GM23248 (cell line): ENCODE results near the gene USP2. TPM values are rescaled to one million over a fixed set of nuclear protein-coding genes. Genes with fewer than 3 reads are reported as not detected.

Experiments
- DNase-seq: peaks from one replicate; pipeline ENCODE4 v3.0.0-alpha.2; 2015
- H2AFZ ChIP-seq: fragments of 200-600 bp; sonication (generic); 2 replicates; pipeline ENCODE4 v1.6.1; 2016; ENCODE audit warnings: antibody characterized with exemption
- H3F3A ChIP-seq: fragments of 200-600 bp; sonication (generic); 2 replicates; pipeline ENCODE4 v1.6.1; 2016; ENCODE audit warnings: mild to moderate bottlenecking, antibody characterized with exemption, mixed run types; ENCODE audit not compliant: insufficient read depth
- H3K27ac ChIP-seq: fragments of 200-600 bp; sonication (generic); 2 replicates; pipeline ENCODE4 v1.5.1; 2016; ENCODE audit warnings: mild to moderate bottlenecking
- H3K27me3 ChIP-seq: fragments of 200-600 bp; sonication (generic); replicated peaks from 2 replicates; pipeline ENCODE4 v1.6.1; 2016; ENCODE audit warnings: mild to moderate bottlenecking; ENCODE audit not compliant: insufficient read depth
- H3K36me3 ChIP-seq: fragments of 200-600 bp; sonication (generic); 2 replicates; pipeline ENCODE4 v1.6.1; 2016; ENCODE audit warnings: low read depth, mild to moderate bottlenecking
- H3K4me1 ChIP-seq: fragments of 200-600 bp; sonication (generic); 2 replicates; pipeline ENCODE4 v1.6.1; 2016; ENCODE audit warnings: mild to moderate bottlenecking; ENCODE audit not compliant: insufficient read depth
- H3K4me2 ChIP-seq: fragments of 200-600 bp; sonication (generic); one replicate; pipeline ENCODE4 v1.6.1; 2016; ENCODE audit warnings: mild to moderate bottlenecking; ENCODE audit not compliant: unreplicated experiment
- H3K4me3 ChIP-seq: fragments of 200-600 bp; sonication (generic); 2 replicates; pipeline ENCODE4 v1.5.1; 2016; ENCODE audit warnings: mild to moderate bottlenecking
- H3K79me2 ChIP-seq: fragments of 200-600 bp; sonication (generic); 2 replicates; pipeline ENCODE4 v1.6.1; 2016; ENCODE audit warnings: mild to moderate bottlenecking; ENCODE audit not compliant: insufficient read depth
- H3K9ac ChIP-seq: fragments of 200-600 bp; sonication (generic); 2 replicates; pipeline ENCODE4 v1.6.1; 2016; ENCODE audit warnings: mild to moderate bottlenecking
- H3K9me2 ChIP-seq: fragments of 200-600 bp; sonication (generic); 2 replicates; pipeline ENCODE4 v1.6.1; 2016; ENCODE audit warnings: mixed run types, mild to moderate bottlenecking, moderate library complexity; ENCODE audit not compliant: insufficient read depth
- H3K9me3 ChIP-seq: fragments of 200-600 bp; sonication (generic); one replicate; pipeline ENCODE4 v1.6.1; 2017; ENCODE audit warnings: low read depth
- H4K20me1 ChIP-seq: fragments of 200-600 bp; sonication (generic); 2 replicates; pipeline ENCODE4 v1.6.0; 2016; ENCODE audit not compliant: insufficient read depth
- EZH2 ChIP-seq: fragments of 200-600 bp; sonication (generic); IDR thresholded peaks from 2 replicates; pipeline ENCODE4 v1.6.1; 2018; ENCODE audit warnings: antibody characterized with exemption, mild to moderate bottlenecking; ENCODE audit not compliant: insufficient read depth, poor library complexity, severe bottlenecking
- EZH2phosphoT487 ChIP-seq: fragments of 200-600 bp; sonication (generic); IDR thresholded peaks from 2 replicates; pipeline ENCODE4 v1.6.1; 2018; ENCODE audit warnings: antibody characterized with exemption, moderate library complexity, mild to moderate bottlenecking, low read depth; ENCODE audit not compliant: insufficient read depth
- WGBS, 2 experiments: methylation state at CpG; one replicate each; pipeline ENCODE4 v1.1.6; 2015 to 2017; ENCODE audit warnings: low lambda C conversion rate in 2 of 2, low coverage in 1 of 2; ENCODE audit errors: missing lambda C conversion rate in 2 of 2; 5-methylcytosine and 5-hydroxymethylcytosine counted together
- in situ Hi-C: fragments of 300-500 bp; cut with MboI; formaldehyde crosslinking; loops from 2 replicates; pipeline ENCODE4 v1.15.0; 2020
- polyA plus RNA-seq: library from polyadenylated mRNA; unstranded; fragments of >200 nt; fragmentation: Nextera tagmentation; extraction: Ambion mirVana; gene quantifications from 2 replicates; pipeline ENCODE4 v1.2.1, GENCODE V29; 2016
- total RNA-seq: library from RNA; depleted of rRNA; stranded (reverse); fragments of >200 nt; shearing (Covaris generic); gene quantifications from 2 replicates; pipeline ENCODE4 v1.2.3, GENCODE V29; 2014

Gene USP2
- total and polyA plus RNA-seq, 2 experiments from 2014 or later, result 0.33 TPM; not detected in 1

GRCh38 chr11:119332111-119332765, 49.3 kb downstream of the USP2 start:
- H3K27me3 ChIP-seq, result no peaks in the 10 kb centered on the region; the same call in 1 of the 2 replicates
- H3K27ac ChIP-seq, result no peak overlapping the region
- H2AFZ ChIP-seq, result no peak overlapping the region
- H3F3A ChIP-seq, result peaks cover 3% of the 10 kb centered on the region; the same call in 1 of the 2 replicates
- peaks cover 28% of the 10 kb centered on the region for H3K79me2 ChIP-seq
- H3K9me3 ChIP-seq, result no peaks in the 10 kb centered on the region
- no peak overlapping the region for H3K4me3 ChIP-seq
- H3K4me2 ChIP-seq, result no peak overlapping the region
- H3K4me1 ChIP-seq, result peaks cover 15% of the 10 kb centered on the region; the same call in 1 of the 2 replicates
- no peaks in the 10 kb centered on the region for H4K20me1 ChIP-seq
- 70 to 78% methylated on average over 4 of the region's 4 CpGs for WGBS, 2 experiments
- in situ Hi-C loops, result no loop called here
- no peaks in the 10 kb centered on the region for H3K36me3 ChIP-seq
- DNase-seq, result no peak
- TF ChIP-seq EZH2phosphoT487 (no peak), EZH2 (no peak)
- no peaks in the 10 kb centered on the region for H3K9me2 ChIP-seq
- no peak overlapping the region for H3K9ac ChIP-seq

- peaks cover 5% of the 10 kb centered on the region; the same call in 1 of the 2 replicates for H3K4me1 ChIP-seq
- no peak overlapping the region for H3K27ac ChIP-seq
- H3K36me3 ChIP-seq, result no peaks in the 10 kb centered on the region
- no peak overlapping the region for H3K4me2 ChIP-seq
- no peak for DNase-seq
- in situ Hi-C loops, result no loop called here
- 23 to 55% methylated on average over 1 of the region's 1 CpG for WGBS, 2 experiments
- TF ChIP-seq EZH2 (no peak), EZH2phosphoT487 (no peak)
- no peaks in the 10 kb centered on the region for H3K9me3 ChIP-seq
- no peaks in the 10 kb centered on the region for H3F3A ChIP-seq
- H3K27me3 ChIP-seq, result no peaks in the 10 kb centered on the region; the same call in 1 of the 2 replicates
- H2AFZ ChIP-seq, result no peak overlapping the region
- H3K4me3 ChIP-seq, result no peak overlapping the region
- no peaks in the 10 kb centered on the region for H3K9me2 ChIP-seq
- no peaks in the 10 kb centered on the region for H4K20me1 ChIP-seq
- peaks cover 9% of the 10 kb centered on the region for H3K79me2 ChIP-seq
- no peak overlapping the region for H3K9ac ChIP-seq
These were observed 51.3 kb downstream of the USP2 start for GRCh38 chr11:119330237-119330636.

- Histone ChIP-seq H3K9me2 (no peaks in the 10 kb centered on the region), H2AFZ (no peak overlapping the region), H3K79me2 (no peaks in the 10 kb centered on the region), H4K20me1 (no peaks in the 10 kb centered on the region), H3K4me1 (no peaks in the 10 kb centered on the region), H3K36me3 (no peaks in the 10 kb centered on the region), H3K9me3 (no peaks in the 10 kb centered on the region), H3K4me2 (no peak overlapping the region), H3K9ac (no peak overlapping the region), H3F3A (no peaks in the 10 kb centered on the region), H3K27ac (no peak overlapping the region), H3K27me3 (no peaks in the 10 kb centered on the region; the same call in 1 of the 2 replicates), H3K4me3 (no peak overlapping the region)
- no peak for DNase-seq
- 47 to 54% methylated on average over 2 of the region's 2 CpGs for WGBS, 2 experiments
- in situ Hi-C loops, result no loop called here
- TF ChIP-seq EZH2 (no peak), EZH2phosphoT487 (no peak)
These were observed 52.2 kb downstream of the USP2 start for GRCh38 chr11:119329320-119329719.

GRCh38 chr11:119324189-119324588, 57.3 kb downstream of the USP2 start:
- Histone ChIP-seq H3K4me2 (no peak overlapping the region), H3K9me3 (no peaks in the 10 kb centered on the region), H3K36me3 (no peaks in the 10 kb centered on the region), H4K20me1 (no peaks in the 10 kb centered on the region), H3K79me2 (no peaks in the 10 kb centered on the region), H3K9me2 (no peaks in the 10 kb centered on the region), H3K4me3 (no peak overlapping the region), H3F3A (0 out of 2 replicates have a peak, but pooled peaks cover 13% of the 10 kb centered on the region), H2AFZ (no peak overlapping the region), H3K27me3 (no peaks in the 10 kb centered on the region), H3K9ac (no peak overlapping the region), H3K4me1 (peaks cover 14% of the 10 kb centered on the region; the same call in 1 of the 2 replicates), H3K27ac (no peak overlapping the region)
- in situ Hi-C loops, result no loop called here
- no peak for TF ChIP-seq EZH2phosphoT487
- no peak for TF ChIP-seq EZH2
- 22 to 43% methylated on average over 4 of the region's 4 CpGs for WGBS, 2 experiments
- DNase-seq, result no peak
